HepG2 (cell line): ENCODE results near the gene WARS2. TPM values are rescaled to one million over a fixed set of nuclear protein-coding genes. Genes with fewer than 3 reads are reported as not detected.

Experiments
- ATAC-seq: fragments of 200-7000 bp; cut with Tn5 transposase; 3 replicates; pipeline ENCODE4 v1.9.1; 2020; ENCODE audit warnings: mild to moderate bottlenecking, moderate library complexity
- BruUV-seq: library from RNA; stranded (reverse); fragments of 400-500 nt; replicated peaks from 2 replicates; lab custom pipeline; 2021; lab: Mats Ljungman, UMichigan
- CTCF ChIA-PET: fragments of 300-600 bp; formaldehyde crosslinking; extraction: SDS; loops from one replicate; lab custom pipeline; 2021; ENCODE audit warnings: low total read pairs, inconsistent platforms, low intra/inter-chr PET ratio; lab: Yijun Ruan, JAX
- POLR2A ChIA-PET: fragments of 350-600 bp; sonication (Branson Sonifier 250); formaldehyde crosslinking; loops from one replicate; lab custom pipeline; 2020; ENCODE audit warnings: antibody characterized with exemption, inconsistent platforms; lab: Yijun Ruan, JAX
- DNase-seq: peaks from one replicate; pipeline ENCODE4 v3.0.0-alpha.2; 2015; ENCODE audit warnings: low spot score
- FAIRE-seq: peaks from 3 replicates; lab custom pipeline; 2011; peaks lifted over from hg19 to GRCh38; lab: Jason Lieb, UNC
- H2AFZ ChIP-seq: one replicate; pipeline ENCODE4 v1.6.1; 2011; ENCODE audit warnings: low read length, inconsistent platforms
- H3K27ac ChIP-seq: fragments of 300-600 bp; 3 replicates; pipeline ENCODE4 v1.8.0; 2011; ENCODE audit warnings: mixed run types, mild to moderate bottlenecking, mixed read lengths, low read length, inconsistent platforms; ENCODE audit not compliant: insufficient read depth; ENCODE audit errors: extremely low read length
- H3K27me3 ChIP-seq, 2 experiments: fragments of 200-600 bp in 1 of 2; 2 replicates in 1 of 2; 3 replicates in 1 of 2; pipeline versions ENCODE4 v1.6.0 to v1.8.0; 2011; ENCODE audit warnings: low read length in 2 of 2, mild to moderate bottlenecking in 2 of 2, moderate library complexity in 2 of 2, inconsistent platforms in 1 of 2; ENCODE audit not compliant: insufficient read depth in 2 of 2, control insufficient read depth in 1 of 2
- H3K36me3 ChIP-seq, 2 experiments: fragments of 200-600 bp in 1 of 2; replicated peaks in 1 of 2; 2 replicates in 1 of 2; 3 replicates in 1 of 2; pipeline versions ENCODE4 v1.5.1 to v1.8.0; 2011; ENCODE audit warnings: low read length in 2 of 2, inconsistent platforms in 1 of 2; ENCODE audit not compliant: insufficient read depth in 2 of 2, control insufficient read depth in 1 of 2
- H3K4me1 ChIP-seq: 2 replicates; pipeline ENCODE4 v1.5.1; 2012; ENCODE audit warnings: low read length, inconsistent platforms; ENCODE audit not compliant: insufficient read depth
- H3K4me2 ChIP-seq: 2 replicates; pipeline ENCODE4 v1.6.0; 2011; ENCODE audit warnings: low read depth, low read length, inconsistent platforms
- H3K4me3 ChIP-seq, 3 experiments: fragments of 200-600 bp in 1 of 3; sonication (generic), shearing (Covaris generic) in 1 of 3; replicated peaks in 1 of 3; 2 replicates each; pipeline ENCODE4 v1.5.1; 2011 to 2016; ENCODE audit warnings: low read length in 3 of 3, inconsistent platforms in 2 of 3, low read depth in 2 of 3, mild to moderate bottlenecking in 2 of 3, control low read depth in 1 of 3, mixed read lengths in 1 of 3; ENCODE audit not compliant: insufficient read depth in 1 of 3
- H3K79me2 ChIP-seq: one replicate; pipeline ENCODE4 v1.6.1; 2011; ENCODE audit warnings: low read length, inconsistent platforms; ENCODE audit not compliant: insufficient read depth
- H3K9ac ChIP-seq: 2 replicates; pipeline ENCODE4 v1.6.0; 2011; ENCODE audit warnings: mild to moderate bottlenecking, low read depth, low read length, inconsistent platforms; ENCODE audit not compliant: insufficient read depth
- H3K9me3 ChIP-seq: 2 replicates; pipeline ENCODE4 v1.5.1; 2012; ENCODE audit warnings: mild to moderate bottlenecking, low read length
- H4K20me1 ChIP-seq: 2 replicates; pipeline ENCODE4 v1.6.0; 2011; ENCODE audit warnings: inconsistent platforms, mild to moderate bottlenecking, low read length, moderate library complexity; ENCODE audit not compliant: insufficient read depth
- ATM ChIP-seq: fragments of 450-650 bp; IDR thresholded peaks from 2 replicates; pipeline ENCODE4 v1.7.1; 2017; ENCODE audit warnings: mild to moderate bottlenecking, borderline replicate concordance
- CENPT ChIP-seq: sonication (generic); formaldehyde crosslinking; IDR thresholded peaks from 2 replicates; pipeline ENCODE4 v1.8.0; 2022; ENCODE audit warnings: low read depth, mild to moderate bottlenecking, moderate library complexity, missing genetic modification reagents
- CENPX ChIP-seq: sonication (generic); formaldehyde crosslinking; IDR thresholded peaks from 2 replicates; pipeline ENCODE4 v1.9.0; 2021; ENCODE audit warnings: mild to moderate bottlenecking, missing genetic modification reagents, moderate library complexity
- E2F2 ChIP-seq: sonication (generic); formaldehyde crosslinking; IDR thresholded peaks from 2 replicates; pipeline ENCODE4 v1.4.0; 2020; ENCODE audit warnings: missing genetic modification reagents, borderline replicate concordance
- HMGXB3 ChIP-seq: sonication (generic); formaldehyde crosslinking; IDR thresholded peaks from 2 replicates; pipeline ENCODE4 v1.4.0; 2020; ENCODE audit warnings: missing genetic modification reagents, borderline replicate concordance
- SMC3 ChIP-seq: IDR thresholded peaks from 2 replicates; pipeline ENCODE4 v1.6.1; 2011; ENCODE audit warnings: low read length, improper control_type of control experiment
- TAF15 ChIP-seq: fragments of 200-400 bp; formaldehyde crosslinking; IDR thresholded peaks from one replicate; pipeline ENCODE4 v1.6.1; 2018; ENCODE audit warnings: mild to moderate bottlenecking, low read depth, low read length; ENCODE audit not compliant: poor library complexity, severe bottlenecking
- ZC3H4 ChIP-seq: sonication (generic); formaldehyde crosslinking; IDR thresholded peaks from 2 replicates; pipeline ENCODE4 v1.4.0; 2020; ENCODE audit warnings: missing genetic modification reagents, borderline replicate concordance
- ZNF780A ChIP-seq: sonication (generic); formaldehyde crosslinking; IDR thresholded peaks from 2 replicates; pipeline ENCODE4 v1.8.0; 2022; ENCODE audit warnings: mild to moderate bottlenecking, missing genetic modification reagents, moderate library complexity
- WGBS: methylation state at CpG from one replicate; pipeline ENCODE4 v1.1.6; 2017; ENCODE audit warnings: low lambda C conversion rate; 5-methylcytosine and 5-hydroxymethylcytosine counted together
- in situ Hi-C: cut with HindIII; loops from 2 replicates; pipeline ENCODE4 v1.10.0; 2017; ENCODE audit warnings: low pct_unique_long_range_greater_than_20kb; ENCODE audit not compliant: extremely low pct_ligation_motif_present
- intact Hi-C: fragments of 100-400 bp; cut with micrococcal nuclease; formaldehyde crosslinking; loops from one replicate; pipeline ENCODE4 v1.10.0; 2022; ENCODE audit not compliant: unreplicated experiment
- polyA plus RNA-seq, 8 experiments: library from polyadenylated mRNA; depleted of rRNA in 3 of 8; stranded (reverse) in 7 of 8; unstranded in 1 of 8; fragments of >200 nt; fragmentation: Illumina TruSeq in 4 of 8; extraction: Trizol in 4 of 8; gene quantifications; 2 replicates each; pipeline versions ENCODE4 v1.2.1 to v1.2.3, GENCODE V29; 2011 to 2016; ENCODE audit warnings: low read depth in 4 of 8, missing spikeins in 1 of 8, mixed read lengths in 1 of 8; ENCODE audit not compliant: insufficient read depth in 1 of 8
- total RNA-seq, 5 experiments: library from RNA; depleted of rRNA; stranded (reverse); fragments of >200 nt; fragmentation: Illumina TruSeq; extraction: Trizol; gene quantifications; 2 replicates each; pipeline ENCODE4 v1.2.3, GENCODE V29; 2016; ENCODE audit warnings: low read depth in 1 of 5

The WARS2 gene
- total and polyA plus RNA-seq, 2 of the 13 experiments (the other 11 are each of a cell fraction or from before 2014, with no cell fraction given) = 12.4 to 18.8 TPM

- Histone ChIP-seq H2AFZ (no peak overlapping the region), H3K27ac (no peak overlapping the region), H3K36me3 (peaks cover 0 to 1% of the 10 kb centered on the region in 2 experiments; a peak in 1 of 5 replicates), H3K4me3 (no peak overlapping the region), H3K79me2 (peaks cover 2% of the 10 kb centered on the region), H3K4me2 (no peak overlapping the region), H4K20me1 (no peaks in the 10 kb centered on the region), H3K9me3 (no peaks in the 10 kb centered on the region), H3K27me3 (no peaks in the 10 kb centered on the region; a peak in 1 of 5 replicates), H3K9ac (no peak overlapping the region), H3K4me1 (no peaks in the 10 kb centered on the region)
- intact Hi-C loops = no loop called here
- DNase-seq = no peak
- WGBS = 95% methylated on average over 3 of the region's 3 CpGs
- TF ChIP-seq SMC3 (no peak), HMGXB3 (CRISPR knock-in tag) (no peak), E2F2 (CRISPR knock-in tag) (no peak), ATM (no peak), CENPX (CRISPR knock-in tag) (no peak), ZNF780A (CRISPR knock-in tag) (no peak), ZC3H4 (CRISPR knock-in tag) (no peak), TAF15 (no peak), CENPT (CRISPR knock-in tag) (no peak)
- CTCF ChIA-PET = no interaction called here
- no peak for ATAC-seq
- POLR2A ChIA-PET = no interaction called here
- no TSS peak for BruUV-seq
- FAIRE-seq = no peak
- in situ Hi-C loops = no loop called here
These were observed 15.7 kb downstream of the WARS2 start for GRCh38 chr1:119124764-119125163.
